ENCODE data around the gene GIPC2.

GIPC2 gene

GRCh38 chr1:78145105-78145580 lies 99.4 kb downstream of the GIPC2 start:
- peak; percentile 33 for DNase-seq (ENCODE audit: low spot score)

GRCh38 chr1:78146205-78146771 lies 100.5 kb downstream of the GIPC2 start:
- no peak for DNase-seq (ENCODE audit: low spot score)

- DNase-seq (ENCODE audit: low spot score), result no peak
Measured at GRCh38 chr1:78147031-78147430, 101.3 kb downstream of the GIPC2 start.

GRCh38 chr1:78153092-78153736 lies 107.4 kb downstream of the GIPC2 start:
- DNase-seq (ENCODE audit: low spot score), result no peak

- DNase-seq (ENCODE audit: low spot score), result no peak
Measured at GRCh38 chr1:78155121-78155520, 109.4 kb downstream of the GIPC2 start.

GRCh38 chr1:78156805-78157521 lies 111.2 kb downstream of the GIPC2 start:
- no peak for DNase-seq (ENCODE audit: low spot score)

GRCh38 chr1:78165816-78166215 lies 120.0 kb downstream of the GIPC2 start:
- no peak for DNase-seq (ENCODE audit: low spot score)

GRCh38 chr1:78168306-78168705 lies 122.5 kb downstream of the GIPC2 start:
- DNase-seq (ENCODE audit: low spot score), result no peak

GRCh38 chr1:78170859-78171258 lies 125.1 kb downstream of the GIPC2 start:
- DNase-seq (ENCODE audit: low spot score), result no peak

GRCh38 chr1:78171736-78172590 lies 126.2 kb downstream of the GIPC2 start:
- peak; percentile 23 for DNase-seq (ENCODE audit: low spot score)

GRCh38 chr1:78176448-78176847 lies 130.7 kb downstream of the GIPC2 start:
- peak; percentile 26 for DNase-seq (ENCODE audit: low spot score)

- no peak for DNase-seq (ENCODE audit: low spot score)
Measured at GRCh38 chr1:78177708-78178270, 132.0 kb downstream of the GIPC2 start.

GRCh38 chr1:78178816-78179215 lies 133.1 kb downstream of the GIPC2 start:
- no peak for DNase-seq (ENCODE audit: low spot score)

- no peak for DNase-seq (ENCODE audit: low spot score)
Measured at GRCh38 chr1:78184460-78185072, 138.8 kb downstream of the GIPC2 start.
